Karpas-422 (cell line): ENCODE measurements around the gene LYRM4. TPM values are rescaled to one million over a fixed set of nuclear protein-coding genes. Genes with fewer than 3 reads are reported as not detected.
A peak's percentile ranks its signal among the peaks of the same experiment; 100 is the strongest.

Experiments
- DNase-seq: peaks from one replicate; pipeline ENCODE4 v3.0.0-alpha.2; 2015
- H2AFZ ChIP-seq: fragments of 200-600 bp; sonication (generic); 2 replicates; pipeline ENCODE4 v1.6.1; 2014; ENCODE audit warnings: antibody characterized with exemption, low read length, mixed read lengths
- H3K27ac ChIP-seq: fragments of 200-600 bp; sonication (generic); 2 replicates; pipeline ENCODE4 v1.5.1; 2014; ENCODE audit warnings: mild to moderate bottlenecking, low read length, moderate library complexity
- H3K27me3 ChIP-seq: fragments of 200-600 bp; sonication (generic); 2 replicates; pipeline ENCODE4 v1.6.1; 2014; ENCODE audit warnings: low read length, mixed read lengths
- H3K36me3 ChIP-seq: fragments of 200-600 bp; sonication (generic); 2 replicates; pipeline ENCODE4 v1.6.1; 2014; ENCODE audit warnings: low read length, mixed read lengths; ENCODE audit not compliant: insufficient read depth
- H3K4me1 ChIP-seq: fragments of 200-600 bp; sonication (generic); 2 replicates; pipeline ENCODE4 v1.6.1; 2014; ENCODE audit warnings: mild to moderate bottlenecking, low read length, mixed read lengths
- H3K4me2 ChIP-seq: fragments of 200-600 bp; sonication (generic); 2 replicates; pipeline ENCODE4 v1.6.1; 2014; ENCODE audit warnings: low read length, low read depth, mild to moderate bottlenecking; ENCODE audit not compliant: poor library complexity, severe bottlenecking
- H3K4me3 ChIP-seq: fragments of 200-600 bp; sonication (generic); 2 replicates; pipeline ENCODE4 v1.5.1; 2014; ENCODE audit warnings: mild to moderate bottlenecking, antibody characterized with exemption, low read length, mixed read lengths
- H3K79me2 ChIP-seq: fragments of 200-600 bp; sonication (generic); 2 replicates; pipeline ENCODE4 v1.6.1; 2014; ENCODE audit warnings: mild to moderate bottlenecking, low read length, mixed read lengths
- H3K9ac ChIP-seq: fragments of 200-600 bp; sonication (generic); 2 replicates; pipeline ENCODE4 v1.6.0; 2014; ENCODE audit warnings: low read length
- H3K9me2 ChIP-seq: fragments of 200-600 bp; sonication (generic), shearing (Covaris generic); replicated peaks from 2 replicates; pipeline ENCODE4 v1.6.0; 2014; ENCODE audit warnings: mild to moderate bottlenecking, low read length, moderate library complexity; ENCODE audit not compliant: insufficient read depth
- H3K9me3 ChIP-seq: fragments of 300-700, 200-600 bp; sonication (generic); 2 replicates; pipeline ENCODE4 v1.6.1; 2014; ENCODE audit warnings: low read length, mixed read lengths
- H4K20me1 ChIP-seq: fragments of 200-600 bp; sonication (generic); 2 replicates; pipeline ENCODE4 v1.6.1; 2014; ENCODE audit warnings: mild to moderate bottlenecking, antibody characterized with exemption, low read length, low read depth; ENCODE audit not compliant: insufficient read depth
- total RNA-seq: library from RNA; depleted of rRNA; stranded (reverse); fragments of >200 nt; shearing (Covaris generic); gene quantifications from 2 replicates; pipeline ENCODE4 v1.2.3, GENCODE V29; 2014; ENCODE audit warnings: low replicate concordance

LYRM4 gene
- total RNA-seq, 1 experiment from 2014 or later, result 50.5 TPM

- H3K27me3 ChIP-seq, result no peaks in the 10 kb centered on the region
- no peak for DNase-seq
- peaks cover 3% of the 10 kb centered on the region; the same call in 1 of the 2 replicates for H3K36me3 ChIP-seq
- H2AFZ ChIP-seq, result no peak overlapping the region
- no peaks in the 10 kb centered on the region for H4K20me1 ChIP-seq
- H3K4me3 ChIP-seq, result no peak overlapping the region
- no peaks in the 10 kb centered on the region for H3K9me2 ChIP-seq
- no peaks in the 10 kb centered on the region for H3K9me3 ChIP-seq
- peaks cover 56% of the 10 kb centered on the region for H3K79me2 ChIP-seq
- H3K4me1 ChIP-seq, result no peaks in the 10 kb centered on the region
- H3K9ac ChIP-seq, result no peak overlapping the region
- no peak overlapping the region for H3K27ac ChIP-seq
- no peak overlapping the region for H3K4me2 ChIP-seq
These were observed 25.9 kb downstream of the LYRM4 start for GRCh38 chr6:5234874-5235273.

GRCh38 chr6:5231289-5231688 is 29.5 kb downstream of the LYRM4 start:
- H3K79me2 ChIP-seq, result peaks cover 61% of the 10 kb centered on the region
- H3K27ac ChIP-seq, result no peak overlapping the region
- H3K4me3 ChIP-seq, result no peak overlapping the region
- H3K27me3 ChIP-seq, result no peaks in the 10 kb centered on the region
- no peaks in the 10 kb centered on the region for H3K9me2 ChIP-seq
- no peak for DNase-seq
- no peaks in the 10 kb centered on the region for H3K4me1 ChIP-seq
- H4K20me1 ChIP-seq, result no peaks in the 10 kb centered on the region
- H3K4me2 ChIP-seq, result no peak overlapping the region
- H3K36me3 ChIP-seq, result peaks cover 3% of the 10 kb centered on the region; the same call in 1 of the 2 replicates
- no peak overlapping the region for H2AFZ ChIP-seq
- no peak overlapping the region for H3K9ac ChIP-seq
- H3K9me3 ChIP-seq, result no peaks in the 10 kb centered on the region

- no peak overlapping the region for H3K27ac ChIP-seq
- H3K4me3 ChIP-seq, result no peak overlapping the region
- H3K79me2 ChIP-seq, result peaks cover 59% of the 10 kb centered on the region
- H3K4me1 ChIP-seq, result no peaks in the 10 kb centered on the region
- H4K20me1 ChIP-seq, result no peaks in the 10 kb centered on the region
- H3K9me3 ChIP-seq, result no peaks in the 10 kb centered on the region
- H3K4me2 ChIP-seq, result no peak overlapping the region
- H3K27me3 ChIP-seq, result no peaks in the 10 kb centered on the region
- H3K9me2 ChIP-seq, result no peaks in the 10 kb centered on the region
- H3K36me3 ChIP-seq, result no peaks in the 10 kb centered on the region; the same call in 1 of the 2 replicates
- DNase-seq, result no peak
- no peak overlapping the region for H2AFZ ChIP-seq
- H3K9ac ChIP-seq, result no peak overlapping the region
These were observed 30.7 kb downstream of the LYRM4 start for GRCh38 chr6:5230081-5230480.

- Histone ChIP-seq H3K4me1 (no peaks in the 10 kb centered on the region), H3K4me3 (no peak overlapping the region), H3K4me2 (no peak overlapping the region), H4K20me1 (no peaks in the 10 kb centered on the region), H2AFZ (no peak overlapping the region), H3K9me3 (no peaks in the 10 kb centered on the region), H3K79me2 (peaks cover 59% of the 10 kb centered on the region), H3K36me3 (no peaks in the 10 kb centered on the region; the same call in 1 of the 2 replicates), H3K9ac (no peak overlapping the region), H3K27me3 (no peaks in the 10 kb centered on the region), H3K9me2 (no peaks in the 10 kb centered on the region), H3K27ac (no peak overlapping the region)
- DNase-seq, result no peak
These were observed 31.4 kb downstream of the LYRM4 start for GRCh38 chr6:5229356-5229755.

- Histone ChIP-seq H3K79me2 (peaks cover 30% of the 10 kb centered on the region; the same call in 1 of the 2 replicates), H3K9me3 (no peaks in the 10 kb centered on the region), H3K4me1 (peaks cover 25% of the 10 kb centered on the region), H3K27ac (no peak overlapping the region), H3K27me3 (no peaks in the 10 kb centered on the region), H3K9me2 (no peaks in the 10 kb centered on the region), H3K36me3 (peaks cover 6% of the 10 kb centered on the region; the same call in 1 of the 2 replicates), H3K4me2 (no peak overlapping the region), H3K9ac (no peak overlapping the region), H4K20me1 (no peaks in the 10 kb centered on the region), H2AFZ (no peak overlapping the region), H3K4me3 (no peak overlapping the region)
- no peak for DNase-seq
These were observed 37.4 kb downstream of the LYRM4 start for GRCh38 chr6:5223309-5223708.

- DNase-seq, result no peak
- no peak overlapping the region for H3K9ac ChIP-seq
- peaks cover 48% of the 10 kb centered on the region for H3K4me1 ChIP-seq
- H3K27me3 ChIP-seq, result no peaks in the 10 kb centered on the region
- no peak overlapping the region for H3K4me2 ChIP-seq
- H3K4me3 ChIP-seq, result no peak overlapping the region
- no peaks in the 10 kb centered on the region for H3K9me3 ChIP-seq
- H4K20me1 ChIP-seq, result no peaks in the 10 kb centered on the region
- peaks cover 23% of the 10 kb centered on the region; the same call in 1 of the 2 replicates for H3K79me2 ChIP-seq
- no peak overlapping the region for H3K27ac ChIP-seq
- no peak overlapping the region for H2AFZ ChIP-seq
- peaks cover 6% of the 10 kb centered on the region; the same call in 1 of the 2 replicates for H3K36me3 ChIP-seq
- no peaks in the 10 kb centered on the region for H3K9me2 ChIP-seq
These were observed 40.3 kb downstream of the LYRM4 start for GRCh38 chr6:5220443-5220842.

GRCh38 chr6:5219011-5219691 is 41.6 kb downstream of the LYRM4 start:
- H3K9me2 ChIP-seq, result no peaks in the 10 kb centered on the region
- no peaks in the 10 kb centered on the region for H3K27me3 ChIP-seq
- no peak overlapping the region for H3K9ac ChIP-seq
- no peaks in the 10 kb centered on the region for H3K9me3 ChIP-seq
- peaks cover 21% of the 10 kb centered on the region; the same call in 1 of the 2 replicates for H3K79me2 ChIP-seq
- no peak for DNase-seq
- H3K4me1 ChIP-seq, result peaks cover 61% of the 10 kb centered on the region
- peak overlapping the region; percentile 44 for H3K27ac ChIP-seq
- H4K20me1 ChIP-seq, result no peaks in the 10 kb centered on the region
- H3K4me3 ChIP-seq, result no peak overlapping the region
- H3K36me3 ChIP-seq, result peaks cover 4% of the 10 kb centered on the region; the same call in 1 of the 2 replicates
- H3K4me2 ChIP-seq, result peak overlapping the region; percentile 40
- no peak overlapping the region for H2AFZ ChIP-seq

- no peak overlapping the region for H2AFZ ChIP-seq
- H3K36me3 ChIP-seq, result no peaks in the 10 kb centered on the region
- H3K4me1 ChIP-seq, result peaks cover 76% of the 10 kb centered on the region
- no peaks in the 10 kb centered on the region for H3K27me3 ChIP-seq
- H3K9me3 ChIP-seq, result no peaks in the 10 kb centered on the region
- no peak overlapping the region for H3K4me3 ChIP-seq
- no peak overlapping the region for H3K4me2 ChIP-seq
- peaks cover 15% of the 10 kb centered on the region; the same call in 1 of the 2 replicates for H3K79me2 ChIP-seq
- no peak overlapping the region for H3K9ac ChIP-seq
- H4K20me1 ChIP-seq, result no peaks in the 10 kb centered on the region
- no peaks in the 10 kb centered on the region for H3K9me2 ChIP-seq
- peak overlapping the region; percentile 44; the same call in 1 of the 2 replicates for H3K27ac ChIP-seq
- DNase-seq, result no peak
These were observed 43.4 kb downstream of the LYRM4 start for GRCh38 chr6:5217356-5217755.
